H1 (cell line): ENCODE results near the gene SLC7A7. TPM values are rescaled to one million over a fixed set of nuclear protein-coding genes. Genes with fewer than 3 reads are reported as not detected.

Source experiments
- ASH2L ChIP-seq: fragments of 200-600, 300-600 bp; sonication (generic); IDR thresholded peaks from one replicate; pipeline ENCODE4 v1.7.1; 2017; ENCODE audit warnings: low read length
- CBX5 ChIP-seq: fragments of 300-800, 300-1000 bp; sonication (generic); IDR thresholded peaks from 2 replicates; pipeline ENCODE4 v1.7.1; 2016; ENCODE audit warnings: antibody characterized with exemption, low read length, low read depth
- KDM4A ChIP-seq: IDR thresholded peaks from one replicate; pipeline ENCODE4 v1.7.1; 2012; ENCODE audit warnings: low read depth, mild to moderate bottlenecking, moderate library complexity, low read length, inconsistent platforms; ENCODE audit not compliant: severe bottlenecking
- SIN3A ChIP-seq, 2 experiments: IDR thresholded peaks in 1 of 2; conservative IDR thresholded peaks in 1 of 2; 2 replicates each; pipeline ENCODE4 v1.6.1; 2011 to 2012; ENCODE audit warnings: low read length in 2 of 2, improper control_type of control experiment in 1 of 2, low read depth in 1 of 2, mild to moderate bottlenecking in 1 of 2
- SP2 ChIP-seq: IDR thresholded peaks from 2 replicates; pipeline ENCODE4 v1.6.1; 2012; ENCODE audit warnings: mild to moderate bottlenecking, low read length, inconsistent platforms
- SRF ChIP-seq: IDR thresholded peaks from 2 replicates; pipeline ENCODE4 v1.6.1; 2011; ENCODE audit warnings: mild to moderate bottlenecking, low read depth, low read length, moderate library complexity
- TCF12 ChIP-seq: IDR thresholded peaks from 2 replicates; pipeline ENCODE4 v1.6.1; 2011; ENCODE audit warnings: low read depth, mild to moderate bottlenecking, low read length
- polyA plus RNA-seq, 7 experiments: library from polyadenylated mRNA; depleted of rRNA in 3 of 7; stranded (reverse) in 5 of 7; unstranded in 2 of 7; fragments of >200 nt in 5 of 7; fragments of 200-250 nt in 2 of 7; gene quantifications; 1 replicate in 5 of 7; 2 replicates in 1 of 7; 4 replicates in 1 of 7; pipeline versions ENCODE4 v1.2.1 to v1.2.3, GENCODE V29; 2011 to 2013; ENCODE audit warnings: missing spikeins in 2 of 7, mixed read lengths in 2 of 7
- total RNA-seq: library from RNA; stranded (reverse); fragmentation: NEBNext Ultra II Directional; extraction: Animal tissue kit (Norgen Biotek cat#: 25700); gene quantifications from 2 replicates; pipeline ENCODE4 v1.2.1, GENCODE V29; 2021
- TF ChIP-seq, protein P1 (sequence below): fragments of 300-600 bp; sonication (generic); IDR thresholded peaks from 2 replicates; pipeline ENCODE4 v1.7.1; 2012; ENCODE audit warnings: low read length, moderate library complexity, mild to moderate bottlenecking, inconsistent platforms; ENCODE audit not compliant: insufficient replicate concordance

SLC7A7 gene
- total and polyA plus RNA-seq, 2 of the 8 experiments (the other 6 are each of a cell fraction or from before 2014, with no cell fraction given) = 5.8 to 14.9 TPM

DNA sequence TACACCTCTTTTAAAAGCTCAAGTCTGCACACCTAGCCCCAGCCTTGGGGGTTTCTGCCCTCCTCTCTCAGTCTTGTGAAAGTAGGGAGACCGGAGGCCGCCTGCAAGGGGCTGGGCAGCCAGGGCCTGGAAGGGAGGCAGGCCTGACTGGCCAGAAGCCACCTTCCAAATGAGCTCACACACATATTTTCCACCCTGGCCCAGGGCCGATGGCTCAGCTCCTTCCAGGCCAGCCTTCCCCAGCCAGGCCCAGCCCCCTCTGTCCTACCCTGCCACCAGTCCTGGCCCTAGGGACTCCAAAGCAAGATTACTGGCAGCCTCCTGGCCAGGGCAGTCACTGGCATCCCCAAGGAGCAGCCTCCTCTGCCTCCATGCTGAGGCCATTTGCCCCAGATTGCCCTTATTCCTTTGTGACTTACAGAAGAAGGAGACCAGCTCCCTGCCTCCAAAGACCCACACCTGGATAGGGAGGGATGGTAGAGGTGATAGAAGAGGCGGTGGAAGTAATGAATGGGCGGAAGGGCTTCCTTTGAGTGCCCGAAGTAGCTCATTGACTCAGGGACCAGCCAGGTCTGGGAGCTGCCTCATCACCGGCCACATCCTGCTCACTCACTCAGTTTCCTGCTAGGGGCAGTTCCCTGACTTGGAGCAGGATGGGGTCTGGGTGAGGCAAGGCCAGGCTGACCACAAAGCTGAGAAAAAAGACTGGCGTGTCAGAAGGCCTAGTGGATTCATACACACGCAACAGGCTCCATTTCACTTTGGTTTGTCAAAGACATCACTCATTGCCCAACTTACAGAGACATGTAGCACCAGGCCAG is 35.9 kb upstream of the SLC7A7 start (continued):
- TF ChIP-seq, protein P1, sequence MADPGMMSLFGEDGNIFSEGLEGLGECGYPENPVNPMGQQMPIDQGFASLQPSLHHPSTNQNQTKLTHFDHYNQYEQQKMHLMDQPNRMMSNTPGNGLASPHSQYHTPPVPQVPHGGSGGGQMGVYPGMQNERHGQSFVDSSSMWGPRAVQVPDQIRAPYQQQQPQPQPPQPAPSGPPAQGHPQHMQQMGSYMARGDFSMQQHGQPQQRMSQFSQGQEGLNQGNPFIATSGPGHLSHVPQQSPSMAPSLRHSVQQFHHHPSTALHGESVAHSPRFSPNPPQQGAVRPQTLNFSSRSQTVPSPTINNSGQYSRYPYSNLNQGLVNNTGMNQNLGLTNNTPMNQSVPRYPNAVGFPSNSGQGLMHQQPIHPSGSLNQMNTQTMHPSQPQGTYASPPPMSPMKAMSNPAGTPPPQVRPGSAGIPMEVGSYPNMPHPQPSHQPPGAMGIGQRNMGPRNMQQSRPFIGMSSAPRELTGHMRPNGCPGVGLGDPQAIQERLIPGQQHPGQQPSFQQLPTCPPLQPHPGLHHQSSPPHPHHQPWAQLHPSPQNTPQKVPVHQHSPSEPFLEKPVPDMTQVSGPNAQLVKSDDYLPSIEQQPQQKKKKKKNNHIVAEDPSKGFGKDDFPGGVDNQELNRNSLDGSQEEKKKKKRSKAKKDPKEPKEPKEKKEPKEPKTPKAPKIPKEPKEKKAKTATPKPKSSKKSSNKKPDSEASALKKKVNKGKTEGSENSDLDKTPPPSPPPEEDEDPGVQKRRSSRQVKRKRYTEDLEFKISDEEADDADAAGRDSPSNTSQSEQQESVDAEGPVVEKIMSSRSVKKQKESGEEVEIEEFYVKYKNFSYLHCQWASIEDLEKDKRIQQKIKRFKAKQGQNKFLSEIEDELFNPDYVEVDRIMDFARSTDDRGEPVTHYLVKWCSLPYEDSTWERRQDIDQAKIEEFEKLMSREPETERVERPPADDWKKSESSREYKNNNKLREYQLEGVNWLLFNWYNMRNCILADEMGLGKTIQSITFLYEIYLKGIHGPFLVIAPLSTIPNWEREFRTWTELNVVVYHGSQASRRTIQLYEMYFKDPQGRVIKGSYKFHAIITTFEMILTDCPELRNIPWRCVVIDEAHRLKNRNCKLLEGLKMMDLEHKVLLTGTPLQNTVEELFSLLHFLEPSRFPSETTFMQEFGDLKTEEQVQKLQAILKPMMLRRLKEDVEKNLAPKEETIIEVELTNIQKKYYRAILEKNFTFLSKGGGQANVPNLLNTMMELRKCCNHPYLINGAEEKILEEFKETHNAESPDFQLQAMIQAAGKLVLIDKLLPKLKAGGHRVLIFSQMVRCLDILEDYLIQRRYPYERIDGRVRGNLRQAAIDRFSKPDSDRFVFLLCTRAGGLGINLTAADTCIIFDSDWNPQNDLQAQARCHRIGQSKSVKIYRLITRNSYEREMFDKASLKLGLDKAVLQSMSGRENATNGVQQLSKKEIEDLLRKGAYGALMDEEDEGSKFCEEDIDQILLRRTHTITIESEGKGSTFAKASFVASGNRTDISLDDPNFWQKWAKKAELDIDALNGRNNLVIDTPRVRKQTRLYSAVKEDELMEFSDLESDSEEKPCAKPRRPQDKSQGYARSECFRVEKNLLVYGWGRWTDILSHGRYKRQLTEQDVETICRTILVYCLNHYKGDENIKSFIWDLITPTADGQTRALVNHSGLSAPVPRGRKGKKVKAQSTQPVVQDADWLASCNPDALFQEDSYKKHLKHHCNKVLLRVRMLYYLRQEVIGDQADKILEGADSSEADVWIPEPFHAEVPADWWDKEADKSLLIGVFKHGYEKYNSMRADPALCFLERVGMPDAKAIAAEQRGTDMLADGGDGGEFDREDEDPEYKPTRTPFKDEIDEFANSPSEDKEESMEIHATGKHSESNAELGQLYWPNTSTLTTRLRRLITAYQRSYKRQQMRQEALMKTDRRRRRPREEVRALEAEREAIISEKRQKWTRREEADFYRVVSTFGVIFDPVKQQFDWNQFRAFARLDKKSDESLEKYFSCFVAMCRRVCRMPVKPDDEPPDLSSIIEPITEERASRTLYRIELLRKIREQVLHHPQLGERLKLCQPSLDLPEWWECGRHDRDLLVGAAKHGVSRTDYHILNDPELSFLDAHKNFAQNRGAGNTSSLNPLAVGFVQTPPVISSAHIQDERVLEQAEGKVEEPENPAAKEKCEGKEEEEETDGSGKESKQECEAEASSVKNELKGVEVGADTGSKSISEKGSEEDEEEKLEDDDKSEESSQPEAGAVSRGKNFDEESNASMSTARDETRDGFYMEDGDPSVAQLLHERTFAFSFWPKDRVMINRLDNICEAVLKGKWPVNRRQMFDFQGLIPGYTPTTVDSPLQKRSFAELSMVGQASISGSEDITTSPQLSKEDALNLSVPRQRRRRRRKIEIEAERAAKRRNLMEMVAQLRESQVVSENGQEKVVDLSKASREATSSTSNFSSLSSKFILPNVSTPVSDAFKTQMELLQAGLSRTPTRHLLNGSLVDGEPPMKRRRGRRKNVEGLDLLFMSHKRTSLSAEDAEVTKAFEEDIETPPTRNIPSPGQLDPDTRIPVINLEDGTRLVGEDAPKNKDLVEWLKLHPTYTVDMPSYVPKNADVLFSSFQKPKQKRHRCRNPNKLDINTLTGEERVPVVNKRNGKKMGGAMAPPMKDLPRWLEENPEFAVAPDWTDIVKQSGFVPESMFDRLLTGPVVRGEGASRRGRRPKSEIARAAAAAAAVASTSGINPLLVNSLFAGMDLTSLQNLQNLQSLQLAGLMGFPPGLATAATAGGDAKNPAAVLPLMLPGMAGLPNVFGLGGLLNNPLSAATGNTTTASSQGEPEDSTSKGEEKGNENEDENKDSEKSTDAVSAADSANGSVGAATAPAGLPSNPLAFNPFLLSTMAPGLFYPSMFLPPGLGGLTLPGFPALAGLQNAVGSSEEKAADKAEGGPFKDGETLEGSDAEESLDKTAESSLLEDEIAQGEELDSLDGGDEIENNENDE = no peak
- TF ChIP-seq CBX5 (no peak), SIN3A (conservative IDR thresholded peaks at IDR 0.05 in 1 of 2, IDR thresholded peaks at IDR 0.05 in 1 of 2; ENCODE audit: low read depth in 1 of 2, low read length in 2 of 2) (no peak), KDM4A (no peak), SP2 (no peak), TCF12 (no peak), ASH2L (no peak), SRF (no peak)
